ENCODE results near the gene EEF1A1. TPM values are rescaled to one million over a fixed set of nuclear protein-coding genes. Genes with fewer than 3 reads are reported as not detected.

EEF1A1 gene
- total and polyA plus RNA-seq, 2 donors (not counting 1 experiment from before 2014, with no cell fraction given) = 15,755 to 21,405 TPM

DNA sequence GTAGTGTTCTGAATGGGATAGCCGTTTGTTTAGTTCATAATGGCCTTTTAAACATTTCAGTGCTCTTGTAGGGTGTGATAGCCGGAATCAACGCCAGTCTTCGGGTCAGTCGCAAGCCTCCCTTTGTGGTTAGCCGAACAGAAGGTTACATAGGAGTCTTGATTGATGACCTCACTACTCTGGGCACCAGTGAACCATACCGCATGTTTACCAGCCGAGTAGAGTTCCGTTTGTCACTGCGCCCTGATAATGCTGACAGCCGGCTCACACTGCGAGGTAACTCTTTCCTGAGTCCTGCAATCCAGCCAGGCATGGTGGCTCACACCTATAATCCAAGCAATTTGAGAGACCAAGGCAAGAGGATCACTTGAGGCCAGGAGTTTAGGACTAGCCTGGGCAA is 38.9 kb downstream of the EEF1A1 start:
- Histone ChIP-seq H3K27me3 (ENCODE audit: control insufficient read depth, insufficient read depth, low read length) (no peaks in the 10 kb centered on the region), H3K9ac (ENCODE audit: insufficient read depth, low read length) (no peak overlapping the region), H3K79me2 (ENCODE audit: control insufficient read depth, insufficient read depth, low read length) (no peaks in the 10 kb centered on the region), H3K36me3 (ENCODE audit: control insufficient read depth, insufficient read depth, low read length) (peaks cover 15% of the 10 kb centered on the region), H2AFZ (ENCODE audit: low read length) (no peak overlapping the region), H3K9me3 (ENCODE audit: control insufficient read depth, insufficient read depth, low read depth, low read length) (no peaks in the 10 kb centered on the region), H3K4me1 (ENCODE audit: control insufficient read depth, extremely low read depth, insufficient read depth, low read length) (no peaks in the 10 kb centered on the region), H3K27ac (ENCODE audit: insufficient read depth, low read length) (no peak overlapping the region), H4K20me1 (ENCODE audit: control insufficient read depth, extremely low read depth, insufficient read depth, low read length) (no peaks in the 10 kb centered on the region), H3K4me3 (replicated peaks in 1 of 4; ENCODE audit: control extremely low read depth in 1 of 4, insufficient read depth in 1 of 4, low read depth in 3 of 4, low read length in 4 of 4) (no peak overlapping the region), H3K4me2 (ENCODE audit: extremely low read depth, insufficient read depth, low read length) (no peak overlapping the region)
- TF ChIP-seq, protein P1, sequence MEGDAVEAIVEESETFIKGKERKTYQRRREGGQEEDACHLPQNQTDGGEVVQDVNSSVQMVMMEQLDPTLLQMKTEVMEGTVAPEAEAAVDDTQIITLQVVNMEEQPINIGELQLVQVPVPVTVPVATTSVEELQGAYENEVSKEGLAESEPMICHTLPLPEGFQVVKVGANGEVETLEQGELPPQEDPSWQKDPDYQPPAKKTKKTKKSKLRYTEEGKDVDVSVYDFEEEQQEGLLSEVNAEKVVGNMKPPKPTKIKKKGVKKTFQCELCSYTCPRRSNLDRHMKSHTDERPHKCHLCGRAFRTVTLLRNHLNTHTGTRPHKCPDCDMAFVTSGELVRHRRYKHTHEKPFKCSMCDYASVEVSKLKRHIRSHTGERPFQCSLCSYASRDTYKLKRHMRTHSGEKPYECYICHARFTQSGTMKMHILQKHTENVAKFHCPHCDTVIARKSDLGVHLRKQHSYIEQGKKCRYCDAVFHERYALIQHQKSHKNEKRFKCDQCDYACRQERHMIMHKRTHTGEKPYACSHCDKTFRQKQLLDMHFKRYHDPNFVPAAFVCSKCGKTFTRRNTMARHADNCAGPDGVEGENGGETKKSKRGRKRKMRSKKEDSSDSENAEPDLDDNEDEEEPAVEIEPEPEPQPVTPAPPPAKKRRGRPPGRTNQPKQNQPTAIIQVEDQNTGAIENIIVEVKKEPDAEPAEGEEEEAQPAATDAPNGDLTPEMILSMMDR (conservative IDR thresholded peaks at IDR 0.05 in 1 of 2, IDR thresholded peaks at IDR 0.05 in 1 of 2; ENCODE audit: low read depth in 1 of 2, low read length in 2 of 2) = no peak
- TF ChIP-seq EZH2 (IDR thresholded peaks at IDR 0.05; ENCODE audit: low read length, missing control alignments) = no peak
- peak in 1 of 2 donors; percentile 44 for DNase-seq (ENCODE audit: low read depth in 2 of 2)

DNA sequence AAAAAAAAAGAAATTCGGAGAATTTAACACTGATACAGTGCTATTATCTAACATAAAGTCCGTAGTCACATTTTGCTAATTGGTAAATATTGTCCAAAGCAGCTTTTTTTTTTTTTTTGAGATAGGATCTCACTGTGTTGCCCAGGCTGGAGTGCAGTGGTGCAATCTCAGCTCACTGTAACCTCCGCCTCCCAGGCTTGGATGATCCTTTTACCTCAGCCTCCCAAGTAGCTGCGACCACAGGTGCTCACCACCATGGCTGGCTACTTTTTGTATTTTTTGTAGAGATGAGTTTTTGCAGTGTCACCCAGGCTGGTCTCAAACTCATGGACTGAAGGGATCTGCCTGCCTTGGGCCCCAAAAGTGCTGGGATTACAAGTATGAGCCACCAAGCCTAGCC is 43.4 kb downstream of the EEF1A1 start:
- peaks cover 12% of the 10 kb centered on the region for H3K36me3 ChIP-seq (ENCODE audit: control insufficient read depth, insufficient read depth, low read length)
- TF ChIP-seq EZH2 (IDR thresholded peaks at IDR 0.05; ENCODE audit: low read length, missing control alignments) = no peak
- TF ChIP-seq, protein P1 (conservative IDR thresholded peaks at IDR 0.05 in 1 of 2, IDR thresholded peaks at IDR 0.05 in 1 of 2; ENCODE audit: low read depth in 1 of 2, low read length in 2 of 2) = no peak
- H3K9me3 ChIP-seq (ENCODE audit: control insufficient read depth, insufficient read depth, low read depth, low read length) = no peaks in the 10 kb centered on the region
- H3K27me3 ChIP-seq (ENCODE audit: control insufficient read depth, insufficient read depth, low read length) = no peaks in the 10 kb centered on the region
- H3K4me2 ChIP-seq (ENCODE audit: extremely low read depth, insufficient read depth, low read length) = no peak overlapping the region
- H3K4me3 ChIP-seq (replicated peaks in 1 of 4; ENCODE audit: control extremely low read depth in 1 of 4, insufficient read depth in 1 of 4, low read depth in 3 of 4, low read length in 4 of 4) = no peak overlapping the region
- no peaks in the 10 kb centered on the region for H4K20me1 ChIP-seq (ENCODE audit: control insufficient read depth, extremely low read depth, insufficient read depth, low read length)
- H2AFZ ChIP-seq (ENCODE audit: low read length) = no peak overlapping the region
- no peak overlapping the region for H3K27ac ChIP-seq (ENCODE audit: insufficient read depth, low read length)
- H3K9ac ChIP-seq (ENCODE audit: insufficient read depth, low read length) = no peak overlapping the region
- H3K4me1 ChIP-seq (ENCODE audit: control insufficient read depth, extremely low read depth, insufficient read depth, low read length) = no peaks in the 10 kb centered on the region
- no peaks in the 10 kb centered on the region for H3K79me2 ChIP-seq (ENCODE audit: control insufficient read depth, insufficient read depth, low read length)
- DNase-seq (ENCODE audit: low read depth in 2 of 2) = no peak

DNA sequence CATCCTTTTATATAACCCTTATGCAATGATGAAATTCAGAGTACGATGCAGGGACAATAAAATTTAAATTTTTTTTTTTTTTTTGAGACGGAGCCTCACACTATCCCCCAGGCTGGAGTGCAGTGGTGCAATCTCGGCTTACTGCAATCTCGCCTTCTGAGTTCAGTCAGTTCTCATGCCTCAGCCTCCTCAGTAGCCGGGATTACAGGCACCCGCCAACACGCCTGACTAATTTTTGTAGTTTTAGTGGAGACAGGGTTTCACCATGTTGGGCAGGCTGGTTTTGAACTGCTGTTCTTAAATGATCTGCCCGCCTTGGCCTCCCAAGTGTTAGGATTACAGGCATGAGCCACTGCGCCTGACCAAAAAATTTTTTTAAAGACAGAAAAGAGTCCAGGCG is 44.1 kb downstream of the EEF1A1 start:
- Histone ChIP-seq H3K4me2 (ENCODE audit: extremely low read depth, insufficient read depth, low read length) (no peak overlapping the region), H4K20me1 (ENCODE audit: control insufficient read depth, extremely low read depth, insufficient read depth, low read length) (no peaks in the 10 kb centered on the region), H3K79me2 (ENCODE audit: control insufficient read depth, insufficient read depth, low read length) (no peaks in the 10 kb centered on the region), H3K9me3 (ENCODE audit: control insufficient read depth, insufficient read depth, low read depth, low read length) (no peaks in the 10 kb centered on the region), H3K36me3 (ENCODE audit: control insufficient read depth, insufficient read depth, low read length) (peaks cover 7% of the 10 kb centered on the region), H3K4me3 (replicated peaks in 1 of 4; ENCODE audit: control extremely low read depth in 1 of 4, insufficient read depth in 1 of 4, low read depth in 3 of 4, low read length in 4 of 4) (no peak overlapping the region), H3K27me3 (ENCODE audit: control insufficient read depth, insufficient read depth, low read length) (no peaks in the 10 kb centered on the region), H3K4me1 (ENCODE audit: control insufficient read depth, extremely low read depth, insufficient read depth, low read length) (no peaks in the 10 kb centered on the region), H2AFZ (ENCODE audit: low read length) (no peak overlapping the region), H3K27ac (ENCODE audit: insufficient read depth, low read length) (no peak overlapping the region), H3K9ac (ENCODE audit: insufficient read depth, low read length) (no peak overlapping the region)
- no peak for TF ChIP-seq EZH2 (IDR thresholded peaks at IDR 0.05; ENCODE audit: low read length, missing control alignments)
- TF ChIP-seq, protein P1 (conservative IDR thresholded peaks at IDR 0.05 in 1 of 2, IDR thresholded peaks at IDR 0.05 in 1 of 2; ENCODE audit: low read depth in 1 of 2, low read length in 2 of 2) = no peak
- DNase-seq (ENCODE audit: low read depth in 2 of 2) = no peak
